BLaER1 treated with 17β-estradiol and CSF1 and Interleukin-3, amounts not matched to agents 10 nM and 100 nM (cell line): ENCODE data around the gene PPFIA2.

Source experiments
- H3K27ac ChIP-seq, 11 experiments: shearing (Covaris generic); formaldehyde crosslinking; 2 replicates each; pipeline ENCODE4 v1.8.1; 2022
- H3K27me3 ChIP-seq, 11 experiments: shearing (Covaris generic); formaldehyde crosslinking; 2 replicates each; pipeline ENCODE4 v1.8.1; 2022
- H3K36me3 ChIP-seq, 11 experiments: shearing (Covaris generic); formaldehyde crosslinking; 2 replicates each; pipeline ENCODE4 v1.8.1; 2022
- H3K4me1 ChIP-seq, 10 experiments: shearing (Covaris generic); formaldehyde crosslinking; 2 replicates each; pipeline ENCODE4 v1.8.1; 2022
- H3K4me2 ChIP-seq, 11 experiments: shearing (Covaris generic); formaldehyde crosslinking; 2 replicates each; pipeline ENCODE4 v1.8.1; 2022
- H3K4me3 ChIP-seq, 10 experiments: shearing (Covaris generic); formaldehyde crosslinking; 2 replicates each; pipeline ENCODE4 v1.8.1; 2022
- H3K9ac ChIP-seq, 11 experiments: shearing (Covaris generic); formaldehyde crosslinking; 2 replicates each; pipeline ENCODE4 v1.8.1; 2022
- H3K9me3 ChIP-seq, 11 experiments: shearing (Covaris generic); formaldehyde crosslinking; replicated peaks in 1 of 11; 2 replicates each; pipeline ENCODE4 v1.8.1; 2022
- H4K20me1 ChIP-seq, 11 experiments: shearing (Covaris generic); formaldehyde crosslinking; 2 replicates each; pipeline ENCODE4 v1.8.1; 2022
- Cebpa-rat ChIP-seq, 11 experiments: shearing (Covaris generic); IDR thresholded peaks; 2 replicates each; pipeline ENCODE4 v1.8.1; 2022

The PPFIA2 gene

DNA sequence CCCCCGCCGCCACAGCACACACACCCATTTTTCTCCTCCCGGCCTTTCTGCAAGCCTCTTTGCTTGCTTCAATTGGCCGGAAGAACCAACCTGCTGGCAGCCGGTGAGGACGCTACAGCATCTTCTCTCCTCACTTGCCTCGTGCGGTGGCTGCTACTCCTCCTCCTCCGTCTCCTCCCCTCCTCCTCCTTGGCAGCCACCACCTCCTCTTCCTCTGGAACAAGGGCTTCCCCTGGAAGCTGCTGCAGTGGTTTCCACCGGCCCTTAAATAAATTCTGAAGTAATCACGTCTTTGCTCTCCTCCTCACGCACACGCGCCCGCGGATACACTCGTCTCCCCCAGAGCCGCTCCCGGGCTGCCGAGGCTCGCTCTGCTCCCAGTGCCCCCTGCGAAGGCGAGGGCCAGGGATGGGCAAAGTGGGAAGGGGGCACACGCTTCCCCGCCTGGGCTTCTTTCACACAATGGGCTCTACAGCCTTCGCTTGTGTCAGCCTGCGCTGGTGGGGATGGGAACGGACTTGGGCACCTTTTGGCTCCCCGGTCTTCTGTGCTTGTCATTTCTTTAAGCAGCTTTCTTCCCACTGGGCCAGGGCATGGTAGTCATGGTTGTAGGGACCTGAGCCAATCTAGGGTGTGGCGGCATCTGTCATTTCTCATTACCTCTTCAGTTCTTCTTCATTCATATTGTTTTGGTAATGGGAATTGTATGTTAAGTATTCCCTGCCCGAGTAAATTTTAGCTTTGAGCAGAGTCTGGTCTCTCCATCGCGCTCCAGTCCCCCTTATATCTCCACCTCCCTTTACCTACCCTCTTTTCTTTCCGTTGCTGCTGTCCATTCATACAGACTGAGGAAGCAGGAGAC is at the start of gene PPFIA2:
Gene PPFIA2, minus strand, starts transcription at position 161 of the 862 bp plus-strand sequence.
- Histone ChIP-seq H3K27me3 (peaks cover 15 to 35% (median 27%) of the 10 kb centered on the region in 11 experiments), H4K20me1 (no peaks in the 10 kb centered on the region), H3K9me3 (peaks cover 0 to 15% (median 6%) of the 10 kb centered on the region in 11 experiments; a peak in 6 of 22 replicates), H3K36me3 (no peaks in the 10 kb centered on the region), H3K27ac (no peak within 1 kb of the TSS), H3K9ac (peak within 1 kb of the TSS in 8 of 11 experiments; percentile 18 to 66 (median 41); a peak in 8 of 22 replicates), H3K4me2 (peak within 1 kb of the TSS; percentile 65 to 91 (median 79)), H3K4me1 (peaks cover 0 to 3% (median 0%) of the 10 kb centered on the region in 10 experiments; a peak in 1 of 20 replicates), H3K4me3 (peak within 1 kb of the TSS; percentile 52 to 68 (median 58))
- no peak for TF ChIP-seq Cebpa-rat (IDR thresholded peaks at IDR 0.05)

DNA sequence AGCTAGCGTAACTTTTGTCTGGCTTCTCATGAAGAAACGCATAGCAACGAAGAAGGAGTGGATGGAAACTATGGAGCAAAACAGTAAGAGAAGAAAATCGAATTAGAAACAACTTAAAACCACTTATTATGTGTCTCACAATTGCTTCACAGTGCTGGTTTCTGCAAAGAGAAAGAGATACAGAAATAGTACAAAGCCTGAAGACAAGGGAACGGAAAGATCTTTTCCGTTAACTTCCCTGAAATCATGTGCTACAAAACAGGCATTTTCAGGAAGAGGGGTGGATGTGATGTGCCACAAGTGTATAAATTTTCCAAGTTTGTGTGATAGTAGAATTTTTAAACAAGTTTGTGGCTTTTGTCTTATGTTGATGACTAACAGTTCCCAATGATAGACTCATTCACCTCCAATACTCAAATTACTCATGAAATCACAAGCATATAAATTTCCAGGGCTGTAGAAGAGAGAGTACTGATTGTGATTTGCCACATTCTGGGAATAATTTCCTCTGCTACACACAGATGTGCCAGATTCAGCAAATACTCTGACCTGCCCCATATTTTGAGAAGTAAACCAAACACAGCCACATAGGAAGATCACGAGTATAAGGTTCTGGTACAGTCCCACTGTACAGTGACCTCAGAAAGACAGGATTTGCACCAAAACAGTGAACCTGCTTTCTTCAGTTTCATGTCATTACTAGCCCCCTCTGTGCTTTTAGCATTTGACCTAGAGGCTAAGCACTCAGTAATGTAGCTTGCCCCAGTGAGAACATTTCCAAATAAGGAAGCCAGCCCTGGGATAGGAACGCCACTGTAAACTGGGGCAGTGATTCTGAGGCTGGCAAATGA is 41.4 kb upstream of the PPFIA2 start:
- no peak overlapping the region for H3K9ac ChIP-seq
- no peak overlapping the region for H3K4me2 ChIP-seq
- H3K36me3 ChIP-seq: 0 out of 22 replicates have a peak, but pooled peaks cover 0 to 4% (median 0%) of the 10 kb centered on the region in 11 experiments
- no peaks in the 10 kb centered on the region for H4K20me1 ChIP-seq
- no peak overlapping the region for H3K4me3 ChIP-seq
- H3K27me3 ChIP-seq: peaks cover 0 to 67% (median 0%) of the 10 kb centered on the region in 11 experiments; a peak in 7 of 22 replicates
- peaks cover 0 to 7% (median 5%) of the 10 kb centered on the region in 10 experiments; a peak in 11 of 20 replicates for H3K4me1 ChIP-seq
- peaks cover 0 to 18% (median 8%) of the 10 kb centered on the region in 11 experiments; a peak in 17 of 22 replicates for H3K9me3 ChIP-seq
- no peak for TF ChIP-seq Cebpa-rat (IDR thresholded peaks at IDR 0.05)
- H3K27ac ChIP-seq: no peak overlapping the region

DNA sequence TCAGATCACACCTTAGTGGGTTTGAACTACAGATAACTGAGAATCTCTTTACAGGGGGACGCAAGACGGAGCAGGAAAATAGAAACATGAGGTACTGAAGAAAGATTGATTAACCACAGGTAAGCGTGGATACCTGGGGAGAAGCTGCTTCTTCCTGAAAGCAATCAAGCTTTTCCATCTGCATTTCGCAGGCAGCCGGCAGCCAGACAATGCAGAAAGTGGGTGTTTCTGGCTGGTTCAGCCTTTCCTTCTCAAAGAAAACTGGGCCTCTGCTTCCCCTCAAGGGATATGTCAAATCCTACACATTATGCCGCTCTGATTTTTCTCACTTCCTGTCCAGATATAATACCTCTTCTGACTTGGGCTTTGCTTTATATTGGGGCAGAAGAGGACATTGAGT is 39.1 kb upstream of the PPFIA2 start:
- no peaks in the 10 kb centered on the region for H3K36me3 ChIP-seq
- H3K4me3 ChIP-seq: no peak overlapping the region
- H4K20me1 ChIP-seq: no peaks in the 10 kb centered on the region
- peaks cover 0 to 46% (median 0%) of the 10 kb centered on the region in 11 experiments; a peak in 7 of 22 replicates for H3K27me3 ChIP-seq
- H3K4me2 ChIP-seq: peak overlapping the region in 9 of 11 experiments; percentile 3 to 42 (median 13); a peak in 10 of 22 replicates
- TF ChIP-seq Cebpa-rat (IDR thresholded peaks at IDR 0.05): no peak
- no peak overlapping the region for H3K9ac ChIP-seq
- no peak overlapping the region for H3K27ac ChIP-seq
- H3K9me3 ChIP-seq: no peaks in the 10 kb centered on the region
- H3K4me1 ChIP-seq: peaks cover 0 to 7% (median 5%) of the 10 kb centered on the region in 10 experiments; a peak in 11 of 20 replicates

DNA sequence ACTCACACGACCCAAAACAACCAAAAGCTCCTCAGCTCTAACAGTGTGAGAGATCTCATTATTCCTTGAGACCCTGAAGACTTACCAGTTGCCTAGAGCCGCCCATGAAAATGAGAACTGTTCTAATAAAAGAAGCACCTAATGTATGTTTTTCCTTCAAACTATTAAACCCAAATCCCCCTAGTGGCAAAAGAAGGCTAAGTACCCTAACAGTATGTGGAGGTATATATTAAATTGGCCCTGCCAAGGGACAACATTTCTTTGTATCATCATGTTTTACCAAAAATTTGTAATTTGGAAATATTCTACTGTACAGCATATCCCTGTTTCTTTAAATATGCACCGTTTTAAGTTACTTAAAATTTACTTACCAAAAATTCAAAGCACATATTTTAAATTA is 38.0 kb upstream of the PPFIA2 start:
- H3K27ac ChIP-seq: no peak overlapping the region
- H3K9ac ChIP-seq: no peak overlapping the region
- H4K20me1 ChIP-seq: no peaks in the 10 kb centered on the region
- H3K4me3 ChIP-seq: no peak overlapping the region
- no peak overlapping the region for H3K4me2 ChIP-seq
- no peak for TF ChIP-seq Cebpa-rat (IDR thresholded peaks at IDR 0.05)
- no peaks in the 10 kb centered on the region for H3K36me3 ChIP-seq
- peaks cover 0 to 7% (median 5%) of the 10 kb centered on the region in 10 experiments; a peak in 11 of 20 replicates for H3K4me1 ChIP-seq
- no peaks in the 10 kb centered on the region for H3K9me3 ChIP-seq
- H3K27me3 ChIP-seq: peaks cover 0 to 39% (median 0%) of the 10 kb centered on the region in 11 experiments; a peak in 7 of 22 replicates

DNA sequence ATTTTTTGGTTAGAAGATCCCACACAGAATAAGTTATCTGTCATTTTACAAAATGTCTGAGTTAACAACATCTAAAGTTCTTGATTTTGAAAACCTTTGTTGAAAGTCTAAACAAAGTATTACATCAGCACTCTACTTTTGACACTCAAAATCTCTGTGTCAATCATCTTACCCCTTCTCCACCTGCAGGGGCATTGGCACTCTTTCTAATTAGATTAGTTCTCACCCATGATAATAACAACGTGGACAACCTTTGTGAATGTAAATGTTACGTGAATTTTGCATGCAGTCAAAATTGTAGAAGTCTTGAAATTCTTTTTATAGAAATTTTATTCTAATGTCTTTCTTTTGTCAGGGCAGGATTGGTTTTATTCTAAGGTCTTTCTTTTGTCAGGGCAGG is 33.5 kb upstream of the PPFIA2 start:
- Histone ChIP-seq H3K27me3 (peaks cover 0 to 4% (median 0%) of the 10 kb centered on the region in 11 experiments; a peak in 3 of 22 replicates), H4K20me1 (no peaks in the 10 kb centered on the region), H3K9me3 (no peaks in the 10 kb centered on the region), H3K4me2 (no peak overlapping the region), H3K9ac (no peak overlapping the region), H3K27ac (no peak overlapping the region), H3K36me3 (no peaks in the 10 kb centered on the region), H3K4me1 (no peaks in the 10 kb centered on the region), H3K4me3 (no peak overlapping the region)
- TF ChIP-seq Cebpa-rat (IDR thresholded peaks at IDR 0.05): no peak

DNA sequence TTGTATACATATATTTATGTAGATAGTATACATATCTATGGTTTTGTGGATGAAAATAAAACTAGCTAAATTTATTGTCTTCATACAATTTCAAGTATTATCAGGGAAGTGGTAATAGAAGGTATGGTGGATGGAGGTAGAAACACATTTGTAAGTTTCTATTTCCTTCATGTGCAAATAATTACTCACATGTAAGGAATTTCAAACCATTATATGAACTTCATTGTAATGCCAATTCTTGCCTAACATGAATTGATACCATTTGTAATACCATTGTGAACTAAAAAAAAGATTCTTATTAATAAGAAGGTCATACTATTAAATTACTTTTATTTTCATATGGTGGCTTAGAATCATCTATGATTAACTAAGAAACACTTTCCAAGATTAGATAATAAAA is 20.1 kb upstream of the PPFIA2 start:
- Histone ChIP-seq H3K27ac (no peak overlapping the region), H3K9me3 (no peaks in the 10 kb centered on the region), H4K20me1 (no peaks in the 10 kb centered on the region), H3K36me3 (no peaks in the 10 kb centered on the region), H3K4me1 (no peaks in the 10 kb centered on the region), H3K4me3 (no peak overlapping the region), H3K9ac (no peak overlapping the region), H3K4me2 (no peak overlapping the region), H3K27me3 (no peaks in the 10 kb centered on the region)
- no peak for TF ChIP-seq Cebpa-rat (IDR thresholded peaks at IDR 0.05)

DNA sequence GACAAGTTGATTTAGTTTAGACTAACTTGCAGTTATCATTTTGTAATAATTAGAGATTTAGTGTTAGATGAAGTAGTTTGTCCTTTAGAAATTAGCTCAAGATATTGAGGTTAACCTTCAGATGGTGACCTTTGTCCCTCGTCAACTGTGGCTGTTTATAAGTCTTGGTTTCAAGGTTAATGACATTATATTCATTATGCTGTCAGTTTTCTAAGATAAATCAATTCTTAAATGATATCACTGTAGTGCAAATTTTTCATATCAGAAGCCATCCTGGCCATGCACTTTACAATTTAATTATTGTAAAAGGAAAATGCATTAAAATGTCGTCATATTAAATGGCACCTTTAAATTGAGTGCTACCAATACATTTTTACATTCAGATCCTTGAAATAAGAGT is 19.6 kb upstream of the PPFIA2 start:
- Histone ChIP-seq H3K36me3 (no peaks in the 10 kb centered on the region), H3K4me2 (no peak overlapping the region), H4K20me1 (no peaks in the 10 kb centered on the region), H3K27me3 (no peaks in the 10 kb centered on the region), H3K27ac (no peak overlapping the region), H3K9ac (no peak overlapping the region), H3K4me1 (no peaks in the 10 kb centered on the region), H3K4me3 (no peak overlapping the region), H3K9me3 (no peaks in the 10 kb centered on the region)
- no peak for TF ChIP-seq Cebpa-rat (IDR thresholded peaks at IDR 0.05)

DNA sequence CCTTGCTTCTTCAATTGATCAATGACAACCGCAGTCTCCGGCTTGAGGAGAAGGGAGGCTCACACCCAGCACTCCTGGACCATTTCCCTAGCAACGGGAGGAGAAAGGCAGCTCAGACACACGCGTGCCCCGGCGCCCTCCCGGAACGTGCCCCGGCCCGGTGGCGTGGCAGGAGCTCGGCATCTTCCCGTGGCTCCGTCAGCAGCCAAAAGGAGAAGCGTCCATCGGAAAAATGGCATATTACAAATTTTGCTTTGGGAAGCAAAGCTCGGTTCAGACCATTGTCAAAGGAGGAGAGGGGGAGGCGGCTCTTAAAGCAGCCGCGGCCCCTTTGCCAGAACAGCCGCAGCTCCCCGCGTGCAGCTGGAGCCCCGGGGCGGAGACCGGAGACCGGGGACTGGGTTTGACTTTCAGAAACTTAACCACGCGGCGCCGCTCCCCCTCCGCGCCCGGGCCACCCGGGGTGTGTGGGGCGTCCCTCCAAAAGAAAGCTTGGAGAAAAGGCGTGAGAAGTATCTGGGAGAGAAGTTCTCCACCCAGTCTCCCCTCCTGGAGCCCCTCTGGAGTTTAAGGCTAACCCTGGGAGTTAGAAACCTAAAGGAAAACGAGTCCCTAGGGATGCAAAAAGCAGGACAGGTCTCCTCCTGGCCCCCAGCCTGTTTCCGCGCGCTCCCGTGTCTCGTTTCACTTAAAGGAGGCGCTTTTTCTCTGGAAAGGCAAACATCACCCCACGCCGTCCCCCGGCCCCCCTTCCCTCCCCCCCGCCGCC is 545 bp downstream of the PPFIA2 start:
- H3K9me3 ChIP-seq: peaks cover 0 to 11% (median 4%) of the 10 kb centered on the region in 11 experiments; a peak in 6 of 22 replicates
- peak overlapping the region in 8 of 11 experiments; percentile 18 to 66 (median 41); a peak in 8 of 22 replicates for H3K9ac ChIP-seq
- no peaks in the 10 kb centered on the region for H4K20me1 ChIP-seq
- H3K4me3 ChIP-seq: peak overlapping the region; percentile 52 to 68 (median 58)
- peaks cover 0 to 3% (median 0%) of the 10 kb centered on the region in 10 experiments; a peak in 1 of 20 replicates for H3K4me1 ChIP-seq
- H3K36me3 ChIP-seq: no peaks in the 10 kb centered on the region
- H3K4me2 ChIP-seq: peak overlapping the region; percentile 65 to 91 (median 79)
- no peak for TF ChIP-seq Cebpa-rat (IDR thresholded peaks at IDR 0.05)
- H3K27ac ChIP-seq: no peak overlapping the region
- H3K27me3 ChIP-seq: peaks cover 15 to 35% (median 27%) of the 10 kb centered on the region in 11 experiments
